Measurements from ENCODE around the gene BANF2.

Gene BANF2

DNA sequence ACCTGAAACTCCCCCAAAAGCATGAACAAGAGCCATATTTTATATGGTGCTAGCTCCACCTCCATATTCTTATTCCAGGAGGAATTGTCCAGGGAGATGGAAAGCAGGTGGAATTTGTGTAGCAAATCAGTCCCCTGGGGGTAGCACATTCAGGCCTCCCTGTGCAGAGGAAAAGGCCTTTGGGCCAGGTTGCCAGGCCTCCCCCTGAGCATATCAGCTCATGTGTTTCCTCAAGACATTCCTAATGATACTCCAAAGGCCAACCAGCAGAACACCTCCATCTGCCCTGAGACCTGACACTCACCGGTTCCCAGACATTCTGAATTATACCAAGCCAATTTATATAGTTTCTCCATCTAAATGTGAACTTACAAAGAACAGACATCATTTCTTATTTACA is 2.6 kb upstream of the BANF2 start:
- Histone ChIP-seq H2AFZ (ENCODE audit: low read length) (no peak overlapping the region), H3K4me2 (ENCODE audit: low read depth, low read length) (no peak overlapping the region), H3F3A (ENCODE audit: insufficient read depth, low read length) (no peaks in the 10 kb centered on the region), H3K9me2 (replicated peaks; ENCODE audit: insufficient read depth, low read length) (no peaks in the 10 kb centered on the region), H3K4me1 (ENCODE audit: low read length) (peaks cover 9% of the 10 kb centered on the region), H3K79me2 (ENCODE audit: low read length) (no peaks in the 10 kb centered on the region), H4K20me1 (ENCODE audit: insufficient read depth, low read length) (no peaks in the 10 kb centered on the region), H3K27me3 (replicated peaks; ENCODE audit: insufficient read depth, low read length) (no peaks in the 10 kb centered on the region), H3K4me3 (ENCODE audit: low read length) (no peak overlapping the region), H3K36me3 (replicated peaks; ENCODE audit: insufficient read depth, low read length) (no peaks in the 10 kb centered on the region), H3K9ac (ENCODE audit: low read length) (no peak overlapping the region), H3K27ac (ENCODE audit: low read length) (no peak overlapping the region), H3K9me3 (replicated peaks; ENCODE audit: insufficient read depth, low read length) (no peaks in the 10 kb centered on the region)
- TF ChIP-seq EZH2 (optimal IDR thresholded peaks at IDR 0.05; ENCODE audit: low read depth, low read length) (no peak), EZH2phosphoT487 (IDR thresholded peaks at IDR 0.05; ENCODE audit: low read length) (no peak)
- TF ChIP-seq, protein P1, sequence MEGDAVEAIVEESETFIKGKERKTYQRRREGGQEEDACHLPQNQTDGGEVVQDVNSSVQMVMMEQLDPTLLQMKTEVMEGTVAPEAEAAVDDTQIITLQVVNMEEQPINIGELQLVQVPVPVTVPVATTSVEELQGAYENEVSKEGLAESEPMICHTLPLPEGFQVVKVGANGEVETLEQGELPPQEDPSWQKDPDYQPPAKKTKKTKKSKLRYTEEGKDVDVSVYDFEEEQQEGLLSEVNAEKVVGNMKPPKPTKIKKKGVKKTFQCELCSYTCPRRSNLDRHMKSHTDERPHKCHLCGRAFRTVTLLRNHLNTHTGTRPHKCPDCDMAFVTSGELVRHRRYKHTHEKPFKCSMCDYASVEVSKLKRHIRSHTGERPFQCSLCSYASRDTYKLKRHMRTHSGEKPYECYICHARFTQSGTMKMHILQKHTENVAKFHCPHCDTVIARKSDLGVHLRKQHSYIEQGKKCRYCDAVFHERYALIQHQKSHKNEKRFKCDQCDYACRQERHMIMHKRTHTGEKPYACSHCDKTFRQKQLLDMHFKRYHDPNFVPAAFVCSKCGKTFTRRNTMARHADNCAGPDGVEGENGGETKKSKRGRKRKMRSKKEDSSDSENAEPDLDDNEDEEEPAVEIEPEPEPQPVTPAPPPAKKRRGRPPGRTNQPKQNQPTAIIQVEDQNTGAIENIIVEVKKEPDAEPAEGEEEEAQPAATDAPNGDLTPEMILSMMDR (IDR thresholded peaks at IDR 0.05; ENCODE audit: low read length): no peak
- no peak for DNase-seq

DNA sequence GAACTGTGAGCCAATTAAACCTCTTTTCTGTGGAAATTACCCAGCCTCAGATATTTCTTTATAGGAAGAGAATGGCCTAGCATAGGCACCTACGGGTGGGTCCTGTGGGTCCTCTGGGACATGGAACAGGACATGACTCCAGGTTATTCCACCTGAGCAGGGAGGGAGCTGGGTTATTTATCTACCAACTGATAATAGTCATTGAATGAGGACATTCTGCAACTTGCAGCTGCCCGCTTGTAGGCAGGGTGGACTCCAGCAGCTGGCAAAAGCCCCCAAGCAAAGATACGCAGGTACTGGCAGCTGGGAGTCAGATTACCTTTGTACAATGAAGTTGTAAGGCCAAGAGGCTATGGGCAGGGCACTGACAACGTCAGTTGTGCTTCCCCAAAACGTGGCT is 1.4 kb upstream of the BANF2 start:
- H2AFZ ChIP-seq (ENCODE audit: low read length): no peak overlapping the region
- H3K79me2 ChIP-seq (ENCODE audit: low read length): no peaks in the 10 kb centered on the region
- H4K20me1 ChIP-seq (ENCODE audit: insufficient read depth, low read length): no peaks in the 10 kb centered on the region
- H3K4me1 ChIP-seq (ENCODE audit: low read length): peaks cover 9% of the 10 kb centered on the region
- no peak overlapping the region for H3K27ac ChIP-seq (ENCODE audit: low read length)
- no peak overlapping the region for H3K4me3 ChIP-seq (ENCODE audit: low read length)
- TF ChIP-seq, protein P1 (IDR thresholded peaks at IDR 0.05; ENCODE audit: low read length): no peak
- TF ChIP-seq EZH2phosphoT487 (IDR thresholded peaks at IDR 0.05; ENCODE audit: low read length): no peak
- no peak for TF ChIP-seq EZH2 (optimal IDR thresholded peaks at IDR 0.05; ENCODE audit: low read depth, low read length)
- H3K36me3 ChIP-seq (replicated peaks; ENCODE audit: insufficient read depth, low read length): no peaks in the 10 kb centered on the region
- no peak overlapping the region for H3K9ac ChIP-seq (ENCODE audit: low read length)
- no peaks in the 10 kb centered on the region for H3K27me3 ChIP-seq (replicated peaks; ENCODE audit: insufficient read depth, low read length)
- H3K9me2 ChIP-seq (replicated peaks; ENCODE audit: insufficient read depth, low read length): no peaks in the 10 kb centered on the region
- no peaks in the 10 kb centered on the region for H3K9me3 ChIP-seq (replicated peaks; ENCODE audit: insufficient read depth, low read length)
- H3K4me2 ChIP-seq (ENCODE audit: low read depth, low read length): no peak overlapping the region
- no peak for DNase-seq
- H3F3A ChIP-seq (ENCODE audit: insufficient read depth, low read length): no peaks in the 10 kb centered on the region

DNA sequence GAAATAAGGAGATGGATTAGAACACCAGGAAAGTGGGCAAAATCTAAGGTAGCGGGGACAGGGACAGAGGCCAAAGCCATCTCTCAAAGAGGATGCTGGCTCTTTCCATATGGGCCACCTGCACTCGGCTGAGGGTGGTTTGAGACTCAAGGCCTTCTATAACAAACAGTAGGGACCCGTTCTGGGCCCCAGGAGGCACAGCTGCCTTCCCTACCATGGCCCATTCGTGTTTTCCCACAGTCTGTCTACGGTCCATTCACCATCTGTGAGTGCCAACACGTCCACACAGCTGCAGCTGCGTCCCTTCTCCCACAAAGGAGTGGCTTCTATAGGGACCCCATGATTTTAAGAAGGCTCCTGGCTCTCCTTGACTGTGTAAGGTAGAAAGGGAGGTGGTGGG is 871 bp downstream of the BANF2 start:
- Histone ChIP-seq H3K9ac (ENCODE audit: low read length) (no peak overlapping the region), H3K27me3 (replicated peaks; ENCODE audit: insufficient read depth, low read length) (no peaks in the 10 kb centered on the region), H3K4me1 (ENCODE audit: low read length) (peaks cover 9% of the 10 kb centered on the region), H3K9me3 (replicated peaks; ENCODE audit: insufficient read depth, low read length) (no peaks in the 10 kb centered on the region), H3K79me2 (ENCODE audit: low read length) (no peaks in the 10 kb centered on the region), H3F3A (ENCODE audit: insufficient read depth, low read length) (no peaks in the 10 kb centered on the region), H4K20me1 (ENCODE audit: insufficient read depth, low read length) (no peaks in the 10 kb centered on the region), H3K36me3 (replicated peaks; ENCODE audit: insufficient read depth, low read length) (no peaks in the 10 kb centered on the region), H3K4me3 (ENCODE audit: low read length) (no peak overlapping the region), H3K4me2 (ENCODE audit: low read depth, low read length) (no peak overlapping the region), H2AFZ (ENCODE audit: low read length) (no peak overlapping the region), H3K27ac (ENCODE audit: low read length) (no peak overlapping the region), H3K9me2 (replicated peaks; ENCODE audit: insufficient read depth, low read length) (no peaks in the 10 kb centered on the region)
- TF ChIP-seq, protein P1 (IDR thresholded peaks at IDR 0.05; ENCODE audit: low read length): no peak
- TF ChIP-seq EZH2 (optimal IDR thresholded peaks at IDR 0.05; ENCODE audit: low read depth, low read length): no peak
- TF ChIP-seq EZH2phosphoT487 (IDR thresholded peaks at IDR 0.05; ENCODE audit: low read length): no peak
- DNase-seq: no peak
